SKM-1 treated with dmso at 0.1 percent for 144 hours (cell line): ENCODE measurements around the gene XRCC4.
"Not testable (repeated sequence)": the region's sequence is repeated elsewhere in the genome, so short reads cannot be mapped to it uniquely, and the experiment has no call there.

Experiments
- DNase-seq: peaks from one replicate; lab custom pipeline; 2025; ENCODE audit not compliant: unreplicated experiment; lab: John Stamatoyannopoulos, UW

Gene XRCC4

GRCh38 chr5:83253720-83254119, 176.4 kb downstream of the XRCC4 start:
- DNase-seq, result no peak

DNA sequence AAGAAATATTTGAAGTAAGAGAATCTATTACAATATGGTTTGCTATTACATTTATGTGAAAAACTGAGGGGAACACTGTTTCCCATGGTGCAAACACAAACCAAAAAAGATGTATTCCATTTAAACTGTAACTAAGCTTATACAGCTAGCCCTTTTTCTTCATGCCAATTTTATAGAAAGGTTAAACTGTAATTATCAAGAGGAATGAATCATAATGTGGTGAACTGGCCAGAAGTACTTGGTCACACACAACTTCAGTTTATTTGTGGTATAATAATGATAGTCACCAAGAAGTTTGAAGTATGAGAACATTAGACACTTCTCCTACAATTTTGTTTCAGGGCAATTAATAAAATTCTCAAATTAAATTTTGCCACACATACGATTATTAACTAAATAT, 177.9 kb downstream of the XRCC4 start:
- DNase-seq, result no peak

- DNase-seq, result no peak
Measured at GRCh38 chr5:83256091-83256780, 178.9 kb downstream of the XRCC4 start.

DNA sequence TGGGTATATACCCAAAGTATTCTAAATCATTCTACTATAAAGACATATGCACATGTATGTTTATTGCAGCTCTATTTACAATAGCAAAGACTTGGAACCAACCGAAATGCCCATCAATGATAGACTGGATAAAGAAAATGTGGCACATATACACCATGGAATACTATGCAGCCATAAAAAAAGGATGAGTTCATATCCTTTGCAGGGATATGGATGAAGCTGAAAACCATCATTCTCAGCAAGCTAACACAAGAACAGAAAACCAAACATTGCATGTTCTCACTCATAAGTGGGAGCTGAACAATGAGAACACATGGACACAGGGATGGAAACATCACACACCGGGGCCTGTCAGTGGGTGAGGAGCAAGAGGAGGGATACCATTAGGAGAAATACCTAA, 180.3 kb downstream of the XRCC4 start:
- not testable (repeated sequence) for DNase-seq

GRCh38 chr5:83265318-83265717, 188.0 kb downstream of the XRCC4 start:
- DNase-seq, result no peak

DNA sequence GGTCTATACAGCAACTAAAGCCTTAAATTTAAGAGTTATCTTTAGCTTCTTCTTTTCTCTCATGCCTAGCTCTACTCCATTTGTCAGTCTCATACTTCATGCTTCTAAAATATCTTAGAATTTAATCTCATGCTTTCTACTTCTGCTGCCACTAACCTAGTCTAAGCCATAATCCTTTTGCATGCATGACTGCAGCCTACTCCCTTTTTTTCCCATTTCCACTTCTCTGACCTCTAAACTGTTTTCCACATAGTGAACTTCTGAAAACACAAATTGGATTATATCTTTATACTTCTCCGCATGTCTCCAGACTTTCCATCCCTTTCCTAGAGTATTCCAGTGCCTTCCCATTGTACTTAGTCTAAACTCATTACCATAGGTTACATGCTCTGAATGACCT, 193.0 kb downstream of the XRCC4 start:
- DNase-seq, result no peak

- DNase-seq, result no peak
Measured at GRCh38 chr5:83277154-83277553, 199.8 kb downstream of the XRCC4 start.

DNA sequence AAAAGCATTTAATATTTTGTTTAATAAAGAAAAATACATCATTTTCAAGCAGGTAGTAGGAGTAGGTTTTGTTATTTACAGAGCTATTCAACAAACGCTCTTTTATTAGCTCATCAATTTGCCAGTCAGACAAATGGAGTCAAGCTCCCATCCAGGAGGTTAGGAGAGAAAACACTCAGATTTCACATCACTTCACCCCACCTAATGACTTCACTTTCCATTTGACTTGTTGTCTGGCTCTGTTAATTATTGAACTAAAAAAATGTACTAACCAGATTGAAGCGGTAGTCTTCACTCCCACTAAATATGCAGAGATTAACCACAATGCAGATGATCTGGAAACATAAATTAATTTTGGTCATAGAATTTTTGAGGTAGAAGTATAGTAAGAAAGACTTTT, 200.6 kb downstream of the XRCC4 start:
- no peak for DNase-seq

- DNase-seq, result no peak
Measured at GRCh38 chr5:83281176-83281575, 203.8 kb downstream of the XRCC4 start.

DNA sequence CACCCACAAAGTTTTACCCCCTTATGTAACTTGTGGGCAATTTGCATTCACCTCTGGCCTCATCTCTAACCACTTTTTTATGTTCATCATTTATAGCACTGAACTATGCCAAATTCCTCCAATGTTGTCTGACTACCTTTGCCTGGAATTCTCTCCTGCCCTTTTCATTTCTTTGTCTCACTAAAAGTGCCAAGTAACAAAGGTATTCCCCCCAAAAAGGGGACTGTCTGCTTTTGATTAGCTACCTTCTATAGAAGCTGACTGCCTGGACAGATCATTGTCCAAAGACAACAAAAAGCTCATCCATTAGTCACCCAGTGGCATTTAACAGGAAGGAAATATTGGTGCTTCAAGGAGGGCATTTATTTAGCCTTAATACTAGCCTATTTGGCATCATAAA, 204.3 kb downstream of the XRCC4 start:
- DNase-seq, result no peak

- DNase-seq, result no peak
Measured at GRCh38 chr5:83283761-83284160, 206.4 kb downstream of the XRCC4 start.

DNA sequence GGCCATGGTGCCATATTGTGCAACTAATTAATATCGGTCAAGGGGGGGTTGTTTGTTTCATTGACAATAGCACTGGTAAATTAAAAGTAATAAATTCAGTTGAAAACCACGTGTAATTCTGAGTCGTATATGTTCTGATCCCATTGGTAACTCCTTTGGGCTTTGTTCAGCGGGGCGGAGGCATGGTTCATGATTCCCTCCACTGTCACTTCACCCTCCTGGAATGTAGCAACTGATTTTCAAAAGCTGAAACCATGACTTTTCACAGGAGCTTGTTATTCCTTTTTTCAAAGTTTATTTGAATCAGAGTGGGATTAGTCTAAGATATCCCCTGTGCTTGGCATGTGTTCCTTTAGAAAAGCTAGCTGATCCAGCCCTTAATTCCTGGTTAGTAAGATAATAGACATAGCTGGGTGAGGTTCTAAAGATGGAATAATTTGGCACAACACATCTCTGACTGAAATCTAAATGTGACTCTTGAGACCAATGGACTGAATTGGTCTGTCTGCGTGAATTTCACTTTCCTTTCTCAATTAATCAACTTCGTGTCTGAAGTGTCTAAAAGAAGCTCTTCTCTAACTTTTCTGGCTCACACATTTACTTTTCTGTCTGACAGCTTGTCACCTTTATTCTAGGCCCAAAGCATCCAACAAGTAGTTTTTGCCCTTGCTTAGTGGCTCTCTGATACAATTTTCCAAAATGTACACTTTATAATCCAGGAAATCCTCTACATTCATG, 208.5 kb downstream of the XRCC4 start:
- DNase-seq, result no peak

DNA sequence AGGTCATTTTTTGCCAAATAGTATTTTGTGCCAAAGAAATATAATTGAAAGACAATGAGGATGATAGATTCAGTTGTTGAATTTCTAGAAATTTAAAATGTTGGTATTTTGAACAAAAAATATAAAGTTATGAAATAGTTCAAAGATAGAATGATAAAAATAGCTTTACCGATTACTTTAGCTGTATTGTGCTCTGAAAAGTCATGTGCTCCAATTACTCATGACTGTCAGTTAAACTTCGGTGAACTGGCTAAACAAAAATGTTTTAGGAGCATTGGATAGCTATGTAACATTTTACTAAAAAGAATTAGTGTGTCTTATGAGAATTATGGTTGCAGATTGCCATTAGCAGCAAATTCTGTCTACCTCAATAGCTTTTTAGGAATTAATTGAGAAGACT, 216.9 kb downstream of the XRCC4 start:
- no peak for DNase-seq

GRCh38 chr5:83299353-83299752, 222.0 kb downstream of the XRCC4 start:
- no peak for DNase-seq

DNA sequence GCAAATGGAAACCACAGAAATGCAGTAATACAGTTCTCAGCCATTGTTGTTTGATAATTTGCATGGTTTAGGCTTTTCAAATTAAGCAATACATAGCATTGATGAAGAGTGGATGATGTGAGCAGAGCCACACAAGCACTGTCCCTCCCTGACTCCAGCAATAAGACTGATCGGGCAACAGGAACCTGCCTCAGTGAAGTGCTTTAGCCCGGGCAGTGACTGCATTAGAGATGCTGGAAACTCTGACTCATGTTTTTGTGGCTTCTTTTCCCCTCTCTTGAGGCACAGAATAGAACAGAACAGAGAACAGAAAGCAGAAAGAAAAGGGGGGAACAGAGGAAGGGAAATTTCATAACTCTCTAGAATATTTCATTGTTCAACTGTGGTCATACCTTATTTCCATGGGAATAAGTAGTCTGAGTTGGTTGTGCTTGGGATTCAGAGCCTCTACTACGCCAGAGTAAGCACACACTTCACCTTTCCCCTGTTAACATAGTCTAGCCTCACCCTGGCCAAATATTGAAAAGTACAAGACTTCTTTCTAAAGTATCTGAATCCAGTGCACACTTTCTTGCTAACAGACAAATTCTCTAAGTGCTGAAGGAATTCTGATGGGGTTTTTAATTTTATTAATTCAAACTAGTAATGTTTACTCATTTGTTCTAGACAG, 229.4 kb downstream of the XRCC4 start:
- peak; percentile 96 for DNase-seq

DNA sequence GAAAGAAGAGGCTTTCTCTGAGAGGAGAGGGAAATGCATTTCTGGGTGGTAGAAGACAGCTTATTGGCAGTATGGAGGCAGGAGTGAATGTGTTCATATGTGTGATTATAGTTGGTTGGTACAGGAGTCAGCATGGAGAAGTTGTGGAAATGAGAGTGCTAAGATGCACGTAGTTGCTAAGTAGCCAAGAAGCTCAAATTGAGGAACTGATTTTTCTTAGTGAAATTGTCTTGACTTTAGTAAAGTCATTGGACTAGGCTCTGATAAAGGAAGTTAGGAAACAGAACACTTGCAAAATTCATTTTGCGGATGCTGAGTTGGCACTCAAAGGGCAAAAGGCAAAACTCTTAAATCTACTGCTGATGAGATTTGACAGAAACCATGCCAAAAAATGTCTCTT, 235.3 kb downstream of the XRCC4 start:
- DNase-seq, result peak; percentile 99

- no peak for DNase-seq
Measured at GRCh38 chr5:83313436-83313835, 236.1 kb downstream of the XRCC4 start.

DNA sequence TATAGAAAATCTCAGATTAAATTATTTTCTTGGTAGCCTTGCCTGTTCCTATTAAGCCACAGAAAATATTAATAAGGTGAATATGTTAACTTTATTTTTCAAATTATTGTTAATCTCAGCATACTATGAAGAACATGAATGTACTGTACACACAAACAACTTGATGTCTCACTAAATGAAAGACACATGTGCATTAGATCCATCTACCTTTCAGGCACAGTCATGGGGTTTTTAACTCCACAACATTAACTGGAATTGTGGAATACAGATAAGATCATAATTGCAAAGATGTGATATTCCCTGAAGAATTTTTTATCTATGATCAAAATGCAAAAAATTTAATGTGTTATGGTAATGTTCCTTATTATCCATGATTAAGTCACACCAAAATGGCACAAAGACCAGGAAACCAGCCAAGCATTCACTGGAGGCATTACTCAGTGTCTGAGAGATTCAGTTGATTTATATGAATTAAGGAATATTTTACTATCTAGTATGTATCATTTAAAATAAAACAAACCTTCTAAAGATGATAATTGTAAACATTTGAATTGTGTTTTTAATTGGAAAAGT, 244.2 kb downstream of the XRCC4 start:
- DNase-seq, result no peak

- DNase-seq, result no peak
Measured at GRCh38 chr5:83322273-83322924, 245.1 kb downstream of the XRCC4 start.

DNA sequence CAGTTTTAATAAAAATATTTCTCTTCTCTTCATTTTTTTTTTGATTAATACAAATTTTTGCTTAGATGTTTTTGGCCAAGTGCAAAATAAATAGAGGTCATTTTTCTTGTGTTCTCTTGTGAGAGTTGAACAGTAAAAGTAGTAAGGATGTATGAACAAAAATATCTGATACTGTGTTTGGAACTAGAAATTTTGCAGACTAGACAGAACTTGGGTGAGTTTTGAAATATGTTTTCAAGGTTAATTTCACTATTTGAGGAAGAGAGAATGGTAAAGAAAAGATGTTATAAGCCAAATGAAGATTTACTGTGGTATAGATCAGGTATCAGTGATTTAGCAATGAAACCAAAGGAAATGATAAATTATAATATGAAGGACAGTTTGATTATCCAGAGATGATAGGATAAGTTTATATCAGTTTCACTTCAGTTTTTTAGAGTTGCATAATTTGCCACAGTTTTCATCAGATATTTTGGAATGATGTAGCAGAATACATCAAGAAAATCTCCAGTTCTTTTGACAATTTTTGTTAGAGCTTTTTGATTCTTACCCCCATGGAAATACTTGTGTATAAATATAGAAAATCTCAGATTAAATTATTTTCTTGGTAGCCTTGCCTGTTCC, 246.3 kb downstream of the XRCC4 start:
- DNase-seq, result no peak

DNA sequence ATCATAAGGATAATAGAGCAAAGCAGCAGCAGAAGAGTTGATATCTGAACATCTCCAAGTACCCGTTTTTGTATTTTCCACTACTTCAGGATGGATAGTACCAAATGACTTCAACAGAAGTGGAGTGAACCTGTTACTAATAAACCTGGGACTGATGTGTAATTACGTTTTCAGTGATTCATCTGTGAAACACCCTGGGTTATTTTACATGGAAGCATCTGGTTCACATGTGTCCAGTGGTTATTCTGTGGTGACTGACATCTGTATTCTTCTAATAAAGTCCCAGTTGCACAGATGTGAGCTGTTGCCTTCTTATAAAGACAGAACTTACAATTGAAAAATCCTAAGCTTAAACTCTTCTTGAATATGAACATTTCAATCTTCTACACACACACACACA, 254.5 kb downstream of the XRCC4 start:
- no peak for DNase-seq
